ENCODE data around the gene SCN4B.

Gene SCN4B

GRCh38 chr11:118132385-118133151, 20.1 kb downstream of the SCN4B start:
- no peak for DNase-seq (ENCODE audit: low read depth in 2 of 3, low spot score in 1 of 3)

- DNase-seq (ENCODE audit: low read depth in 2 of 3, low spot score in 1 of 3): no peak
Observed at GRCh38 chr11:118129471-118130172, 23.0 kb downstream of the SCN4B start.

GRCh38 chr11:118128721-118129470, 23.7 kb downstream of the SCN4B start:
- DNase-seq (ENCODE audit: low read depth in 2 of 3, low spot score in 1 of 3): no peak

GRCh38 chr11:118128310-118128709, 24.3 kb downstream of the SCN4B start:
- DNase-seq (ENCODE audit: low read depth in 2 of 3, low spot score in 1 of 3): no peak

GRCh38 chr11:118126082-118126838, 26.4 kb downstream of the SCN4B start:
- DNase-seq (ENCODE audit: low read depth in 2 of 3, low spot score in 1 of 3): peak in 1 of 3 donors; percentile 8

GRCh38 chr11:118124929-118125535, 27.6 kb downstream of the SCN4B start:
- DNase-seq (ENCODE audit: low read depth in 2 of 3, low spot score in 1 of 3): no peak

GRCh38 chr11:118120793-118121192, 31.8 kb downstream of the SCN4B start:
- no peak for DNase-seq (ENCODE audit: low read depth in 2 of 3, low spot score in 1 of 3)

GRCh38 chr11:118117790-118118601, 34.6 kb downstream of the SCN4B start:
- no peak for DNase-seq (ENCODE audit: low read depth in 2 of 3, low spot score in 1 of 3)

- DNase-seq (ENCODE audit: low read depth in 2 of 3, low spot score in 1 of 3): no peak
Observed at GRCh38 chr11:118115048-118115447, 37.6 kb downstream of the SCN4B start.

GRCh38 chr11:118114266-118114665, 38.4 kb downstream of the SCN4B start:
- DNase-seq (ENCODE audit: low read depth in 2 of 3, low spot score in 1 of 3): no peak

- no peak for DNase-seq (ENCODE audit: low read depth in 2 of 3, low spot score in 1 of 3)
Observed at GRCh38 chr11:118112711-118113430, 39.8 kb downstream of the SCN4B start.

GRCh38 chr11:118111744-118112035, 40.9 kb downstream of the SCN4B start:
- DNase-seq (ENCODE audit: low read depth in 2 of 3, low spot score in 1 of 3): no peak

- DNase-seq (ENCODE audit: low read depth in 2 of 3, low spot score in 1 of 3): no peak
Observed at GRCh38 chr11:118111019-118111743, 41.4 kb downstream of the SCN4B start.

- no peak for DNase-seq (ENCODE audit: low read depth in 2 of 3, low spot score in 1 of 3)
Observed at GRCh38 chr11:118109231-118109630, 43.4 kb downstream of the SCN4B start.

- no peak for DNase-seq (ENCODE audit: low read depth in 2 of 3, low spot score in 1 of 3)
Observed at GRCh38 chr11:118108513-118108912, 44.1 kb downstream of the SCN4B start.

GRCh38 chr11:118106789-118107335, 45.8 kb downstream of the SCN4B start:
- no peak for DNase-seq (ENCODE audit: low read depth in 2 of 3, low spot score in 1 of 3)

- DNase-seq (ENCODE audit: low read depth in 2 of 3, low spot score in 1 of 3): no peak
Observed at GRCh38 chr11:118105657-118106305, 46.8 kb downstream of the SCN4B start.

GRCh38 chr11:118104491-118104890, 48.1 kb downstream of the SCN4B start:
- DNase-seq (ENCODE audit: low read depth in 2 of 3, low spot score in 1 of 3): no peak

Measured in stimulated activated CD4-positive, alpha-beta T cell treated with anti-CD3 and anti-CD28 coated beads, Interleukin-12 subunit alpha, Interleukin-12 subunit beta, amount 100 ng/mL, for 48 hours (primary cell).